ENCODE measurements around the gene VSNL1. TPM values are rescaled to one million over a fixed set of nuclear protein-coding genes. Genes with fewer than 3 reads are reported as not detected.

VSNL1 gene
- total RNA-seq, 1 experiment from 2014 or later = 0.43 TPM

DNA sequence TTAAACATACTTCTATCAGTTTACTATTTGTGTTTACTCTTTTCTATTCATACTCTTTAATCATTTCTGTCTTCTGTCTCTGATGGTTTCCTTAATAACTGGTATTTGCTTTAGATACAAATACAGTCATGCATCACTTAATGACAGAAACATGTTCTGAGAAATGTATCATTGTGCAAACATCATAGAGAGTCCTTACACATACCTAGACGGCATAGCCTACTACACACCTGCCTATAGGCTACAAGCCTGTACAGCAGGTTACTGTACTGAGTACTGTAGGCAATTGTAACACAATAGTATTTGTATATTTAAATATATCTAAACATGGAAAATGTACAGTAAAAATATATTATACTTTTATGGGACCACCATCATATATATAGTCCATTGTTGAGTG lies 36.3 kb downstream of the VSNL1 start:
- no peaks in the 10 kb centered on the region for H3K9me3 ChIP-seq
- no peaks in the 10 kb centered on the region for H3K9me3 Mint-ChIP-seq (ENCODE audit: unreplicated experiment)
- H3K36me3 ChIP-seq (ENCODE audit: control insufficient read depth, insufficient read depth, low read length) = no peaks in the 10 kb centered on the region
- H3K4me3 ChIP-seq (ENCODE audit: low read depth, low read length) = no peak overlapping the region
- no peaks in the 10 kb centered on the region for H3K4me1 Mint-ChIP-seq (ENCODE audit: low read depth, unreplicated experiment)
- POLR2A ChIA-PET = no interaction called here
- H3K27me3 ChIP-seq (replicated peaks; ENCODE audit: control insufficient read depth, insufficient read depth, low read length) = no peaks in the 10 kb centered on the region
- no peak for DNase-seq
- H3K27me3 Mint-ChIP-seq (ENCODE audit: insufficient read depth, unreplicated experiment) = peaks cover 7% of the 10 kb centered on the region
- no peak overlapping the region for H3K4me3 Mint-ChIP-seq (ENCODE audit: unreplicated experiment)
- no peaks in the 10 kb centered on the region for H3K36me3 Mint-ChIP-seq (ENCODE audit: insufficient read depth, unreplicated experiment)
- H3K27ac Mint-ChIP-seq (ENCODE audit: unreplicated experiment) = no peak overlapping the region
- intact Hi-C loops (cut with micrococcal nuclease; ENCODE audit: unreplicated experiment) = no loop called here
- CTCF ChIA-PET = no interaction called here
- TF ChIP-seq, protein P1, sequence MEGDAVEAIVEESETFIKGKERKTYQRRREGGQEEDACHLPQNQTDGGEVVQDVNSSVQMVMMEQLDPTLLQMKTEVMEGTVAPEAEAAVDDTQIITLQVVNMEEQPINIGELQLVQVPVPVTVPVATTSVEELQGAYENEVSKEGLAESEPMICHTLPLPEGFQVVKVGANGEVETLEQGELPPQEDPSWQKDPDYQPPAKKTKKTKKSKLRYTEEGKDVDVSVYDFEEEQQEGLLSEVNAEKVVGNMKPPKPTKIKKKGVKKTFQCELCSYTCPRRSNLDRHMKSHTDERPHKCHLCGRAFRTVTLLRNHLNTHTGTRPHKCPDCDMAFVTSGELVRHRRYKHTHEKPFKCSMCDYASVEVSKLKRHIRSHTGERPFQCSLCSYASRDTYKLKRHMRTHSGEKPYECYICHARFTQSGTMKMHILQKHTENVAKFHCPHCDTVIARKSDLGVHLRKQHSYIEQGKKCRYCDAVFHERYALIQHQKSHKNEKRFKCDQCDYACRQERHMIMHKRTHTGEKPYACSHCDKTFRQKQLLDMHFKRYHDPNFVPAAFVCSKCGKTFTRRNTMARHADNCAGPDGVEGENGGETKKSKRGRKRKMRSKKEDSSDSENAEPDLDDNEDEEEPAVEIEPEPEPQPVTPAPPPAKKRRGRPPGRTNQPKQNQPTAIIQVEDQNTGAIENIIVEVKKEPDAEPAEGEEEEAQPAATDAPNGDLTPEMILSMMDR (IDR thresholded peaks at IDR 0.05; ENCODE audit: insufficient read depth in 1 of 2, low read depth in 1 of 2, low read length in 1 of 2, severe bottlenecking in 1 of 2, unreplicated experiment in 1 of 2) = no peak
- H3K4me1 ChIP-seq = no peaks in the 10 kb centered on the region
- BruUV-seq (replicated peaks) = no TSS peak

- TF ChIP-seq, protein P1 (IDR thresholded peaks at IDR 0.05; ENCODE audit: insufficient read depth in 1 of 2, low read depth in 1 of 2, low read length in 1 of 2, severe bottlenecking in 1 of 2, unreplicated experiment in 1 of 2) = no peak
- no peaks in the 10 kb centered on the region for H3K27me3 ChIP-seq (replicated peaks; ENCODE audit: control insufficient read depth, insufficient read depth, low read length)
- CTCF ChIA-PET = no interaction called here
- BruUV-seq (replicated peaks) = no TSS peak
- no peaks in the 10 kb centered on the region for H3K9me3 Mint-ChIP-seq (ENCODE audit: unreplicated experiment)
- no peak for DNase-seq
- H3K36me3 Mint-ChIP-seq (ENCODE audit: insufficient read depth, unreplicated experiment) = no peaks in the 10 kb centered on the region
- H3K4me1 Mint-ChIP-seq (ENCODE audit: low read depth, unreplicated experiment) = no peaks in the 10 kb centered on the region
- POLR2A ChIA-PET = no interaction called here
- no peak overlapping the region for H3K4me3 ChIP-seq (ENCODE audit: low read depth, low read length)
- peaks cover 4% of the 10 kb centered on the region for H3K27me3 Mint-ChIP-seq (ENCODE audit: insufficient read depth, unreplicated experiment)
- H3K36me3 ChIP-seq (ENCODE audit: control insufficient read depth, insufficient read depth, low read length) = no peaks in the 10 kb centered on the region
- H3K9me3 ChIP-seq = no peaks in the 10 kb centered on the region
- intact Hi-C loops (cut with micrococcal nuclease; ENCODE audit: unreplicated experiment) = no loop called here
- no peak overlapping the region for H3K27ac Mint-ChIP-seq (ENCODE audit: unreplicated experiment)
- no peaks in the 10 kb centered on the region for H3K4me1 ChIP-seq
- H3K4me3 Mint-ChIP-seq (ENCODE audit: unreplicated experiment) = no peak overlapping the region
Measured at GRCh38 chr2:17578466-17578928, 38.0 kb downstream of the VSNL1 start.

- POLR2A ChIA-PET = no interaction called here
- no peak overlapping the region for H3K4me3 ChIP-seq (ENCODE audit: low read depth, low read length)
- H3K4me1 ChIP-seq = no peaks in the 10 kb centered on the region
Measured at GRCh38 chr2:17579605-17580318, 39.3 kb downstream of the VSNL1 start.

More at GRCh38 chr2:17579605-17580318, 39.3 kb downstream of the VSNL1 start:
- TF ChIP-seq, protein P1 (IDR thresholded peaks at IDR 0.05; ENCODE audit: insufficient read depth in 1 of 2, low read depth in 1 of 2, low read length in 1 of 2, severe bottlenecking in 1 of 2, unreplicated experiment in 1 of 2) = no peak
- no peak overlapping the region for H3K27ac Mint-ChIP-seq (ENCODE audit: unreplicated experiment)
- H3K36me3 Mint-ChIP-seq (ENCODE audit: insufficient read depth, unreplicated experiment) = no peaks in the 10 kb centered on the region
- no TSS peak for BruUV-seq (replicated peaks)
- intact Hi-C loops (cut with micrococcal nuclease; ENCODE audit: unreplicated experiment) = no loop called here
- CTCF ChIA-PET = no interaction called here
- H3K4me1 Mint-ChIP-seq (ENCODE audit: low read depth, unreplicated experiment) = no peaks in the 10 kb centered on the region
- no peaks in the 10 kb centered on the region for H3K27me3 Mint-ChIP-seq (ENCODE audit: insufficient read depth, unreplicated experiment)
- Histone ChIP-seq H3K9me3 (no peaks in the 10 kb centered on the region), H3K27me3 (replicated peaks; ENCODE audit: control insufficient read depth, insufficient read depth, low read length) (no peaks in the 10 kb centered on the region), H3K36me3 (ENCODE audit: control insufficient read depth, insufficient read depth, low read length) (no peaks in the 10 kb centered on the region)
- H3K4me3 Mint-ChIP-seq (ENCODE audit: unreplicated experiment) = no peak overlapping the region
- H3K9me3 Mint-ChIP-seq (ENCODE audit: unreplicated experiment) = no peaks in the 10 kb centered on the region
- no peak for DNase-seq
